ENCODE results near the gene PTPRN2. TPM values are rescaled to one million over a fixed set of nuclear protein-coding genes. Genes with fewer than 3 reads are reported as not detected.

The PTPRN2 gene
- total RNA-seq, 1 experiment from 2014 or later, result 1.1 TPM

GRCh38 chr7:158241919-158242318 is 345.7 kb downstream of the PTPRN2 start:
- Histone ChIP-seq H3K4me1 (ENCODE audit: control insufficient read depth, insufficient read depth, low read length) (no peaks in the 10 kb centered on the region), H3K36me3 (ENCODE audit: control insufficient read depth, insufficient read depth, low read length) (no peaks in the 10 kb centered on the region), H3K27me3 (ENCODE audit: control insufficient read depth, insufficient read depth, low read length) (peaks cover 8% of the 10 kb centered on the region), H3K9me3 (ENCODE audit: control insufficient read depth, insufficient read depth, low read depth, low read length) (no peaks in the 10 kb centered on the region), H3K4me3 (ENCODE audit: low read depth in 2 of 2, low read length in 2 of 2) (no peak overlapping the region), H3K27ac (ENCODE audit: low read length) (no peak overlapping the region)
- ChIA-PET CTCF (no interaction called here), POLR2A (no interaction called here)
- BruUV-seq (replicated peaks), result no TSS peak
- intact Hi-C loops (cut with micrococcal nuclease; ENCODE audit: unreplicated experiment), result no loop called here
- DNase-seq (ENCODE audit: low read depth, low spot score) (no peak), ATAC-seq (no peak)
- TF ChIP-seq SIN3A (IDR thresholded peaks at IDR 0.05; ENCODE audit: borderline replicate concordance, insufficient read depth, low read depth, low read length), result no peak
- TF ChIP-seq POLR2AphosphoS5 (IDR thresholded peaks at IDR 0.05; ENCODE audit: low read depth, low read length), result no peak
- TF ChIP-seq CTCF (IDR thresholded peaks at IDR 0.05), result no peak
- no peak for TF ChIP-seq TCF7L2 (IDR thresholded peaks at IDR 0.05; ENCODE audit: low read depth, low read length)
- no peak for TF ChIP-seq REST (IDR thresholded peaks at IDR 0.05; ENCODE audit: insufficient read depth in 1 of 2, low read depth in 2 of 2, low read length in 1 of 2)
- in situ Hi-C loops (cut with HindIII; ENCODE audit: low pct_unique_long_range_greater_than_20kb, low sequenced_read_pairs), result no loop called here

- DNase-seq (ENCODE audit: low read depth, low spot score), result no peak
- intact Hi-C loops (cut with micrococcal nuclease; ENCODE audit: unreplicated experiment), result no loop called here
- ATAC-seq, result no peak
- ChIA-PET POLR2A (no interaction called here), CTCF (no interaction called here)
- Histone ChIP-seq H3K36me3 (ENCODE audit: control insufficient read depth, insufficient read depth, low read length) (no peaks in the 10 kb centered on the region), H3K27ac (ENCODE audit: low read length) (no peak overlapping the region), H3K4me1 (ENCODE audit: control insufficient read depth, insufficient read depth, low read length) (no peaks in the 10 kb centered on the region), H3K27me3 (ENCODE audit: control insufficient read depth, insufficient read depth, low read length) (peaks cover 8% of the 10 kb centered on the region), H3K4me3 (ENCODE audit: low read depth in 2 of 2, low read length in 2 of 2) (no peak overlapping the region), H3K9me3 (ENCODE audit: control insufficient read depth, insufficient read depth, low read depth, low read length) (no peaks in the 10 kb centered on the region)
- TF ChIP-seq SIN3A (IDR thresholded peaks at IDR 0.05; ENCODE audit: borderline replicate concordance, insufficient read depth, low read depth, low read length) (no peak), CTCF (IDR thresholded peaks at IDR 0.05) (no peak), POLR2AphosphoS5 (IDR thresholded peaks at IDR 0.05; ENCODE audit: low read depth, low read length) (no peak), TCF7L2 (IDR thresholded peaks at IDR 0.05; ENCODE audit: low read depth, low read length) (no peak), REST (IDR thresholded peaks at IDR 0.05; ENCODE audit: insufficient read depth in 1 of 2, low read depth in 2 of 2, low read length in 1 of 2) (no peak)
- no TSS peak for BruUV-seq (replicated peaks)
- in situ Hi-C loops (cut with HindIII; ENCODE audit: low pct_unique_long_range_greater_than_20kb, low sequenced_read_pairs), result no loop called here
These were observed 346.8 kb downstream of the PTPRN2 start for GRCh38 chr7:158240801-158241200.
